Measurements from ENCODE around the gene SCAMP3.
"Not testable (repeated sequence)": the region's sequence is repeated elsewhere in the genome, so short reads cannot be mapped to it uniquely, and the experiment has no call there.

SCAMP3 gene

DNA sequence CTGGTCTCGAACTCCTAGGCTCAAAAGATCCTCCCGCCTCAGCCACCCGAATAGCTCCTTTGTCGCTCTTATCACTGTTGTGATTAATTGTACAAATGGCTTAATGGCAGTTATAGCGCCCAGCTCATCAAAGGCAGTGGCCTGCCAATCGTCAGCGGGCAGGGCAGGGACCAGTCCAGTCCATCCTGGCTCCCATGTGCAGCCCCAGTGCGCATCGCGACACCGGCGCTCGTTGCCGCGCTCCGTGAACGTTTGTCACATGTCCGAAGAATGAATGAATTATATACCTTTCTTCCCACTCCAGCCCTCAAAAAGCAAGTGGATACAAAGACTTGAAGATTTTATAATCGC, 35.3 kb downstream of the SCAMP3 start:
- DNase-seq = peak; percentile 42

- peak; percentile 75 for DNase-seq
Observed at GRCh38 chr1:155226188-155226909, 35.8 kb downstream of the SCAMP3 start.

- not testable (repeated sequence) for DNase-seq
Observed at GRCh38 chr1:155225404-155225759, 36.8 kb downstream of the SCAMP3 start.

DNA sequence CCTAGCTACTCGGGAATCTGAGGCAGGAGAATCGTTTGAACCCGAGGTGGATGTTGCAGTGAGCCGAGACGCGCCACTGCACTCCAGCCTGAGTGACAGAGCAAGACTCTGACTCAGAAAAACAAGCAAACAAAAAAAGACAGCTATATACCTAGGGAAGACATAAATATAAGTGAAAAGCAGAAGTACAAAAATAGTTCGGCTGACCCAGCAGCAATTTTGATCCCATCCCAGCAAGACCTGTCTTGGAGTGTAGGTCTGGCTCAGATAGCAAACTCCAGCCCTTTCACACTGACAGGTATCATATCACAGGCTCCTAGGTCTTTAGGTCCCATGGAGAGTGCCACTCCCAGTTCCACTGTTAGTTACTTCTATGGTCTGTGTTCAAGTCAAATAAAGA, 39.1 kb downstream of the SCAMP3 start:
- DNase-seq = no peak

DNA sequence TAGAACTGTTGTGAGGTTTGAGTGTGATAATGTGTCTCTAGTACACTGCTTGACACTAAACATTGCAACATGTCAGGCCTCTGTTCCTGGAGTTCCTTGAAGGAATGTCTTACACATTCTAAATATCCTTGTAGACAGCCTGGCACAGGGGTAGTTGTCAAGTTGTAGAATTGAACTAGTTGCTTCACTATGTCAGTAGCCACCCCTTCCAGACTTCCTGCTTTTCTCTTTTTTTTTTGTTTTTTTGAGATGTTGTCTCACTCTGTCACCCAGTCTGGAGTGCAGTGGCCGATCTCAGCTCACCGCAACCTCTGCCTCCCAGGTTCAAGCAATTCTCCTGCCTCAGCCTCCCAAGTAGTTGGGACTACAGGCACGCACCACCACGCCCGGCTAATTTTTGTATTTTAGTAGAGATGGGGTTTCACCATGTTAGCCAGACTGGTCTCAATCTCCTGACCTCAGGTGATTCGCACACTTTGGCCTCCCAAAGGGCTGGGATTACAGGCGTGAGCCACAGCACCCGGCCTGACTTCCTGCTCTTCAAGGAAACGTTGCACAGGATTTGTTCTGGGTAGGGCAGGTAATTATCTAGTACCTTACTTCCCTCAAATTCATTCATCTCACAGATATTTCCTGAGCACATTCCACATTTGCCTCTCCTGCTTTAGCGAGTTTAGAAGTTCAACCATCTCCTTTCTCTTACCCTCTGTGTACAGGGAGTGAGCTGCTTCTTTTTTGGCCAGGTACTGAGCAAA, 41.8 kb downstream of the SCAMP3 start:
- not testable (repeated sequence) for DNase-seq

- no peak for DNase-seq
Observed at GRCh38 chr1:155219592-155220031, 42.5 kb downstream of the SCAMP3 start.

DNA sequence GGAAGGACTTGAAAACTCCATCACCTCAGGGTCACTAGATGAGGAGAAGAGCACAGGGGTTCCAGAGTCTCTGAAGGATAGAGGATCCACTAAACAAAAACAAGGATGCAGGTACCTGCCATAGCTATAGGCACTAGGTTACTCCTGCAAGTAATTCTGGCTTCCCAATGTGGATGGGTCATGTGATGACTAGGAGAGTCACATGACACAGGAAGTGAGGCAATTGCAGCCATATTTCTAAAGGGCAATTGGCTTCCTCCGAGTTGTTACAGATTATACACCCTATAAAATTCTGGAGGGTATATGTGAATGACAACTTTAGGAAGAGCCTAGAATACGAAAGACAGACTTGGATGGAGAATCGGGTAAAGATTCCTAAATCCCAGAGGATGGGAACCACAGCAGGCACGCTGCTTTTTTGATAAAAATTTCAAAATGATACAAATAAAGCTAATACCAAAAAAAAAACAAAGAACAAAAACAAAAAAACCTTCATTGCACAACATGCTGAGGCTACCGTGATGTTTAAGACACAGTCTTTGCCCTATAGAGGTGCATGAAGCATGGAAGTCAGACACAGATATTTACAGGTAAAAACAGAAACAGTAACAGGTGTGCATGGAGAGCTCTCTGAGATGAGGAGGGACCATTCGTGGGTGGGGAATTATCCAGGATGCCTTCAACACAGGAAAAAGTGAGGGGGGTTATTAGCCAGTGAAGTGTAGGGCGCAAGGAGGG, 43.1 kb downstream of the SCAMP3 start:
- no peak for DNase-seq

DNA sequence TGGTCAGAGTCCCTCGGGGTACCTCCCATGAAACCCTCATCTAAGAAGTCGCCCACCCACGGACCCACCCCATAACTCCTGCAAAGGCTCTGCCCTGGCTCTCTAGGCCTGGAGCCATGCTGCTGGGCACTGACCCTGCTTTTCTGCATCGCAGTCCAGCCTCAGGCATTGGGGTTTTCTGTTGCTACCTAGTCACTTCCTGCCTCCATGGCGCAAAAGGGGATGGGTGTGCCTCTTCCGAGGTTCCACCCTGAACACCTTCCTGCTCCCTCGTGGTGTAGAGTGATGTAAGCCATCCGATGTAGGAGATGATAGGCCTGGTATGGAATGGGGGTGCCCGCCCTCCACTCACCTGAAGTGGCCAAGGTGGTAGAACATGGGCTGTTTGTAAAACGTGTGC, 47.5 kb downstream of the SCAMP3 start:
- not testable (repeated sequence) for DNase-seq

GRCh38 chr1:155212051-155212440, 50.1 kb downstream of the SCAMP3 start:
- DNase-seq = not testable (repeated sequence)

GRCh38 chr1:155211381-155212050, 50.6 kb downstream of the SCAMP3 start:
- not testable (repeated sequence) for DNase-seq

DNA sequence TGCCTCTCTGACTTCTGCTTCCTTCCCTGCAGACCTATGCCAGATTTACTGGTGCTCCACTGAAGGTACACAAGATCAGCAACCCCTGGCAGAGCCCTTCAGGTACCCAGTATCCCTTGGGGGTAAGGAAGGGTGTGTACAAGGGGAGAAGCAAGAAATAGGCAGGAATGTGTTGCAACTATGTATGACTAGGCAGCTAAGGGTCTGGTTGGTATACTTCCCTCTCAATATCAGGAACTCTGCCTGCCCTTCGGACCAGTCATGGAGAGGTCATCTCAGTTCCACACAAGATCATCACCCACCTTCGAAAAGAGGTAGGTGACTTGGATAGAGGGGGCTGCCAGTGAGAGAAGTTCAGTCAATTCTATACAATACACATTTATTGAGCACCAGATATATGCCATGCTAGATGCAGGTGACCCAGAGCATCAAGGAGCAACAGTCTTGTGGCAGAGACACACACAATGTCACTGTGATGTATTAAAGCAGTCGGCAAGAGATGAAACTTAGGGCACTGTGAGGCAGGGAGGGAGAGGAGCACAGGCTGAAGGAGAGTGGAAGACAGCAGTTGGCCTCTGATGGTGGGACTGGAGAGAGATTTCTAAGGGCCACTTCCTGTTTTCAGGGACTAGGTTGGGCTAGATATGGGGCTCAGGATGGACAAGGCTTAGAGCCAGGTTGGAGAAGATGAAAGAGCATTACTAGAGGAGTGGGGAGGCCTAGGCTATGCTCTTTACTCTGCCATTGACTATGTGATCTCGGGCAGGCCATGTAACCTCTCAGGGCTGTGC, 51.7 kb downstream of the SCAMP3 start:
- no peak for DNase-seq

DNA sequence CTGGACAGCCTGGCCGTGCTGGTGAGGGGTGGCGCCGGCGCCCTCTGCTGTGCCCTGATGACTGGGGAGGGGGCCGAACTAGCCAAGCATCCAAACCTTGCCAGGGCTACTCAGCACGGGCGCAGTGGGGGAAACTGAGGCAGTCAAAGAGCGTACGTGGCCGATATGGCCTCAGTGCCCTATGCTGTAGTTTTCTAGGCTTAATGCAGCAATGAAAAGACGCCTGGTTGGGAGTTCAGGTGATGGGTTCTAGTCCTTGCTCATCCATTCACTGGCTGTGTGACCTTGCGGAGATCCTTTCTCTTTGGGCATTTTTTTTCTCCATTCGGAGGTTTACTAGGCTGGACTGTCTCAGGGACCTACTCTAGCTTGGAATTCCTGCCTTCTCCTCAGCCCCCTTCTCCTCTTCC, 52.8 kb downstream of the SCAMP3 start:
- no peak for DNase-seq

- peak; percentile 88 for DNase-seq
Observed at GRCh38 chr1:155208541-155209311, 53.4 kb downstream of the SCAMP3 start, which contains the start of gene MTX1. TSS of gene MTX1 (plus strand) at chr1:155208695. CDS start at chr1:155208805, 110 bp downstream.

GRCh38 chr1:155207806-155208540, 54.2 kb downstream of the SCAMP3 start, which contains the start of gene THBS3:
TSS of gene THBS3 (minus strand) at chr1:155207897. CDS start at chr1:155207876, 21 bp downstream.
- no peak for DNase-seq

DNA sequence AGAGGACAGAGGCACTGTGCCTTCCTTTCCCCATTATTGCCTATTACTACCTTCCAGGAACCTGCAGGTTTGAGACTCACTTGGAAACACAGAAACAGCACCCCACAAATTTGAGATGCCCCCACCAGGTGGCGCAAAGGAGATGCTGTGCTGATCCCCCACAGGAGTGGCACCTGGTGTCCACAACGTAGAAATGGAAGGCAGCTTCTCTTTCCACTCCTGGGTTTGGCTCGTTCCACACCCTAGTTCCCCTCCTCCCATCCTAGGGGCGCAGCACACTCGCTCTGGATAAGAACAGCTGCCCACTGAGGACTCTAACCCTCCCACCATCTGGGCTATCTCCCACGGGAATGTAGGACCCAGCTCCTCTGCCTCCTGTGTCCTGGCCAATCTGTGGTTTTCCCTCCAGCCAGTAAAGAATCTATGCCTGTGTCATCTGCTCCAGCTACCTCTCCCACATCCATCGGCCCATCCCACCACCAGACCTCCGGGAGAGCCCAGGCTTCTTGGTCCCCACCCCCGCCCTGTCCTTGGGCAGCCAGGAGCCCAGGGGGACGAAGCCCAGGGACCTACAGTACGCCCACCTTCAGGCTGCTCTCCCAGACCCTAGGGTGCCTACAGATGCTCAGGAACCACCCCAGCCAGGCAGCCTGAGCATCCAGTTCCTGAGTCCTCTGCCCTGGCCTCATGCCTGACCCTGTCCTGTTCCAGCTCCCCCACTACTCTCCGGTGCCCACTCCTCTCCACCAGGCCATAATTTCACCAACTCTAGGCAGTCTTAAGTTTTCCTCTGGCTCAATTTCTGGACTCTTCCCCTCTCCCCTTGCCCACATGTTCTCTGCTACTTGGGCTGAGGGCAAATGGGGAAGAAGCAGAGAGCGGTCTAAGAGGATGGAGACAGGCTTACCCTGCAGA, 55.0 kb downstream of the SCAMP3 start:
- DNase-seq = peak; percentile 91
